Measurements from ENCODE around the gene KL. TPM values are rescaled to one million over a fixed set of nuclear protein-coding genes. Genes with fewer than 3 reads are reported as not detected.

The KL gene
- total RNA-seq, 1 experiment from 2014 or later = 0.52 TPM

DNA sequence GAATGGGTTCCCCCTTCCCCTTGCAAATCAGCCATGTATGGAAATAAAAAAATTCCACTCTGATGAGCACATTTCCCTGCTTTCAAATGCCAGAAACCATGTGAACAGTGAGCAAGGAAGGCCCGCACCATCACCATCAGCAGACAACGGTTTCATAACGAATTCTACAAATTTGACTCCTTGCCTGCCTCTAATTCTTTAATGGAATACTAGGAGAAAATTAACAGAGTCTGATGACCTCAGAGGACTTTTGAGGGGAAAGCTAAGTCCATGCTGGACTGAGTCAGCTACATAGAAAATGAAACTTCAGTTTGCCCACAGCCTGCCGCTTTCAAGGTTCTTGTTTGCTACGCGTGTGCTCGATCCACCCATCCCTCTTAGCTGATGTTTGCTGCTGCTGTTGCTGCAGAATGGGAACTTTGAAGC, 46.7 kb upstream of the KL start:
- CTCF ChIA-PET = no interaction called here
- no peak overlapping the region for H3K27ac Mint-ChIP-seq (ENCODE audit: unreplicated experiment)
- no peak for DNase-seq
- H3K27me3 Mint-ChIP-seq (ENCODE audit: unreplicated experiment) = no peaks in the 10 kb centered on the region
- no peaks in the 10 kb centered on the region for H3K9me3 Mint-ChIP-seq (ENCODE audit: low read depth, unreplicated experiment)
- TF ChIP-seq, protein P1, sequence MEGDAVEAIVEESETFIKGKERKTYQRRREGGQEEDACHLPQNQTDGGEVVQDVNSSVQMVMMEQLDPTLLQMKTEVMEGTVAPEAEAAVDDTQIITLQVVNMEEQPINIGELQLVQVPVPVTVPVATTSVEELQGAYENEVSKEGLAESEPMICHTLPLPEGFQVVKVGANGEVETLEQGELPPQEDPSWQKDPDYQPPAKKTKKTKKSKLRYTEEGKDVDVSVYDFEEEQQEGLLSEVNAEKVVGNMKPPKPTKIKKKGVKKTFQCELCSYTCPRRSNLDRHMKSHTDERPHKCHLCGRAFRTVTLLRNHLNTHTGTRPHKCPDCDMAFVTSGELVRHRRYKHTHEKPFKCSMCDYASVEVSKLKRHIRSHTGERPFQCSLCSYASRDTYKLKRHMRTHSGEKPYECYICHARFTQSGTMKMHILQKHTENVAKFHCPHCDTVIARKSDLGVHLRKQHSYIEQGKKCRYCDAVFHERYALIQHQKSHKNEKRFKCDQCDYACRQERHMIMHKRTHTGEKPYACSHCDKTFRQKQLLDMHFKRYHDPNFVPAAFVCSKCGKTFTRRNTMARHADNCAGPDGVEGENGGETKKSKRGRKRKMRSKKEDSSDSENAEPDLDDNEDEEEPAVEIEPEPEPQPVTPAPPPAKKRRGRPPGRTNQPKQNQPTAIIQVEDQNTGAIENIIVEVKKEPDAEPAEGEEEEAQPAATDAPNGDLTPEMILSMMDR (IDR thresholded peaks at IDR 0.05; ENCODE audit: unreplicated experiment) = no peak
- H3K4me3 Mint-ChIP-seq (ENCODE audit: low read depth, unreplicated experiment) = no peak overlapping the region
- no peaks in the 10 kb centered on the region for H3K4me1 Mint-ChIP-seq (ENCODE audit: low read depth, unreplicated experiment)
- BruUV-seq (replicated peaks) = no TSS peak
- H3K36me3 Mint-ChIP-seq (ENCODE audit: insufficient read depth, unreplicated experiment) = no peaks in the 10 kb centered on the region
- intact Hi-C loops (cut with micrococcal nuclease; ENCODE audit: unreplicated experiment) = no loop called here

DNA sequence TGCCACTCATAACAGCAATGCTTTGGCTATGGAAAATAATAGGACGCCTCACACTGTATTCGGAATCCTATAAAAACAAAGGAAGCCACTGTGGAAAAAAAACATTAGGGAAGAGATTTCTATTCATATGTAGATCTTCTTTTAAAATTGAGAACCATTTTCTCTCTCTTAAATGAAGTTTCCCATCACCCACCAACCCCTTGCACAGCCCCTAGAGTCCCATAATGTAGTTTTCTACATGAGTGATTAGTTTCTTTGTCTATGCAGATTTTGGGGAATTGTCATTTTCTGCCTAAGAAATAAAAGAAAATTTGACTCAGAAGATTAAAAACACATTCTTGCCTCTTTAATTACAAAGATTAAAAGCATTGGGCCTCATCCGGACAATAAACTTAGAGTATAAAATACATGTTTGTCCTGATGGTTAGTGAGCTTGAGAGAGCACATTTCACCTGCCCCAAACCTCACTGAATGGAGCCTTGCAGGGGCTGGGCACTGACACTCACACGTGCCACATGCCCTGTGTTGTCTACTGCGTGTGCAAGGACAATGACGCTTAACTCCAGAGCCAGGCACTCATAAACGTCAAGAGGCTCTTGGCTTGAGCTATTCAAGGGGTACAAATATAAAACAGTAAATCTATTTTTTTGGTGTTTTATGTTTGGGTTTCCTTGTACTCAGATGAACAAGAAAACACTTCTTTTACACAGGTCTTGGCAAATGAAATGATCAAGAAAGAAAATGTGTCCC, 40.0 kb upstream of the KL start:
- H3K36me3 Mint-ChIP-seq (ENCODE audit: insufficient read depth, unreplicated experiment) = no peaks in the 10 kb centered on the region
- no peak overlapping the region for H3K27ac Mint-ChIP-seq (ENCODE audit: unreplicated experiment)
- no TSS peak for BruUV-seq (replicated peaks)
- H3K4me3 Mint-ChIP-seq (ENCODE audit: low read depth, unreplicated experiment) = no peak overlapping the region
- H3K27me3 Mint-ChIP-seq (ENCODE audit: unreplicated experiment) = peaks cover 14% of the 10 kb centered on the region
- H3K9me3 Mint-ChIP-seq (ENCODE audit: low read depth, unreplicated experiment) = peaks cover 2% of the 10 kb centered on the region
- DNase-seq = no peak
- TF ChIP-seq, protein P1 (IDR thresholded peaks at IDR 0.05; ENCODE audit: unreplicated experiment) = no peak
- CTCF ChIA-PET = no interaction called here
- no peaks in the 10 kb centered on the region for H3K4me1 Mint-ChIP-seq (ENCODE audit: low read depth, unreplicated experiment)
- intact Hi-C loops (cut with micrococcal nuclease; ENCODE audit: unreplicated experiment) = no loop called here

DNA sequence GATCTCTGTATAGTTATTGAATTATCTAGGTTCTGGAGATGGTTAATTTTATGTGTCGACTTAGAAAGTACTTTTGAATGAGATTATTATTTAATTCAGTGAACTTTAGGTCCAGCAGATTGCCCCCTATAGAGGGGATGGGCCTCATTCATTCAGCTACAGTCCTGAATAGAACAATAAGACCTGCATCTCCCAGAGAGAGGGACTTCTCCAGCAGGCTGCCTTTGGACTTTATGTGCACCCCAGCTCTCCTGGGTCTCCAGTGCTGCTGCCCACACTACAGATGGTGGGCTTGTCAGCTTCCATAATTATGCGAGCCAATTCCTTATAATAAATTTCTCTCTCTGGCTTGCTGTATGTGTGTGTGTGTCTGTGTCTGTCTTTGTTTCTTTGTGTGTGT, 39.3 kb upstream of the KL start:
- H3K4me3 Mint-ChIP-seq (ENCODE audit: low read depth, unreplicated experiment) = no peak overlapping the region
- TF ChIP-seq, protein P1 (IDR thresholded peaks at IDR 0.05; ENCODE audit: unreplicated experiment) = no peak
- no TSS peak for BruUV-seq (replicated peaks)
- H3K27me3 Mint-ChIP-seq (ENCODE audit: unreplicated experiment) = peaks cover 14% of the 10 kb centered on the region
- no peak for DNase-seq
- intact Hi-C loops (cut with micrococcal nuclease; ENCODE audit: unreplicated experiment) = no loop called here
- H3K4me1 Mint-ChIP-seq (ENCODE audit: low read depth, unreplicated experiment) = no peaks in the 10 kb centered on the region
- CTCF ChIA-PET = no interaction called here
- H3K9me3 Mint-ChIP-seq (ENCODE audit: low read depth, unreplicated experiment) = peaks cover 2% of the 10 kb centered on the region
- H3K27ac Mint-ChIP-seq (ENCODE audit: unreplicated experiment) = no peak overlapping the region
- no peaks in the 10 kb centered on the region for H3K36me3 Mint-ChIP-seq (ENCODE audit: insufficient read depth, unreplicated experiment)

DNA sequence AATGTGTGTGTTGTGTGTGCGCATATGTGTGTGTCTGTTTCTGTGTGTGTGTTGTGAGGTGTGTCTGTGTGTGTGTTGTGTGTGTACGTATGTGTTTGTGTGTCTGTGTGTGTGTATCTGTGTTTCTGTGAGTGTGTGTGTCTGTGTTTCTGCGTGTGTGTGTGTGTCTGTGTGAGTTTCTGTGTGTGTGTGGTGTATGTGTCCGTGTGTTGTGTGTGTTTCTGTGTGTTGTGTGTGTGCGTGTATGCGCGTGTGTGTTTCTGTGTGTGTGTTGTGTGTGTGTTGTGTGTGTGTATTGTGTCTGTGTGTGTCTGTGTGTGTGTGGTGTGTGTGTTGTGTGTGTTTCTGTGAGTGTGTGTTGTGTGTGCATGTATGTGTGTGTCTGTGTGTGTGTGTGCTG, 38.9 kb upstream of the KL start:
- Mint-ChIP-seq H3K27me3 (ENCODE audit: unreplicated experiment) (peaks cover 14% of the 10 kb centered on the region), H3K27ac (ENCODE audit: unreplicated experiment) (no peak overlapping the region), H3K36me3 (ENCODE audit: insufficient read depth, unreplicated experiment) (no peaks in the 10 kb centered on the region), H3K9me3 (ENCODE audit: low read depth, unreplicated experiment) (peaks cover 2% of the 10 kb centered on the region), H3K4me1 (ENCODE audit: low read depth, unreplicated experiment) (no peaks in the 10 kb centered on the region), H3K4me3 (ENCODE audit: low read depth, unreplicated experiment) (no peak overlapping the region)
- no TSS peak for BruUV-seq (replicated peaks)
- CTCF ChIA-PET = no interaction called here
- intact Hi-C loops (cut with micrococcal nuclease; ENCODE audit: unreplicated experiment) = no loop called here
- DNase-seq = no peak
- TF ChIP-seq, protein P1 (IDR thresholded peaks at IDR 0.05; ENCODE audit: unreplicated experiment) = no peak
